Stimulated activated effector memory CD8-positive, alpha-beta T cell treated with anti-CD3 and anti-CD28 coated beads, Interleukin-12 subunit alpha, Interleukin-12 subunit beta, amount 100 ng/mL, for 72 hours (primary cell): ENCODE results near the gene ZNF761.
"Not testable (repeated sequence)": the region's sequence is repeated elsewhere in the genome, so short reads cannot be mapped to it uniquely, and the experiment has no call there.

ENCODE experiments used
- ATAC-seq: fragments of 150-1000 bp; cut with Tn5 transposase; 2 replicates; pipeline ENCODE4 v1.10.0; 2021
- DNase-seq, 2 donors: peaks; one replicate each; pipeline ENCODE4 v3.0.0; 2021 to 2022; ENCODE audit warnings: low spot score in 2 of 2
- H3K27ac Mint-ChIP-seq: one replicate; pipeline ENCODE4 v1.8.0; 2022; ENCODE audit warnings: mild to moderate bottlenecking, mixed read lengths
- H3K36me3 Mint-ChIP-seq: one replicate; pipeline ENCODE4 v1.8.0; 2022; ENCODE audit warnings: mild to moderate bottlenecking, mixed read lengths
- H3K4me1 Mint-ChIP-seq: one replicate; pipeline ENCODE4 v1.8.0; 2022; ENCODE audit warnings: mixed read lengths
- H3K4me3 Mint-ChIP-seq: one replicate; pipeline ENCODE4 v1.8.0; 2022; ENCODE audit warnings: mild to moderate bottlenecking, mixed read lengths
- H3K9me3 Mint-ChIP-seq: one replicate; pipeline ENCODE4 v1.8.0; 2022; ENCODE audit warnings: mixed read lengths

ZNF761 gene

DNA sequence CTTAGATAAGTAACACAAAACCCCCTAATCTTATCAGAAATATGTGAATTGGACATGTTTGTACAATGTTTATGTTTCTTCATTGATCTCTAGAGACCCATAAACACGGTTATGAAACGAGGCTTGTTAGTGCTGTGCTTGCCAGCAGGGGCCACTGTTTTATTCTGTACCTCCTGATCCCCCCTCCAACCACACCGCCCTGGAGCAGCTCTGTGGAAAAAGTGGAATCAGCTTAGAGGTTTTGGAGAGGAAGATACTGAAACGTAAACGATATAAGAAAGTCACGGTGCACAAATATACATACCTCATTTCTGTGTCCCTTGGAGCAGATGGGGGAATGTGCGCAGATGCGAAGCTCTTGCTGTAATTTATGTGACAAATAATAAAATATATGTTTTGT is 8.1 kb upstream of the ZNF761 start:
- H3K27ac Mint-ChIP-seq, H3K4me3 Mint-ChIP-seq, H3K4me1 Mint-ChIP-seq, ATAC-seq, DNase-seq, H3K9me3 Mint-ChIP-seq, H3K36me3 Mint-ChIP-seq: not testable (repeated sequence)

DNA sequence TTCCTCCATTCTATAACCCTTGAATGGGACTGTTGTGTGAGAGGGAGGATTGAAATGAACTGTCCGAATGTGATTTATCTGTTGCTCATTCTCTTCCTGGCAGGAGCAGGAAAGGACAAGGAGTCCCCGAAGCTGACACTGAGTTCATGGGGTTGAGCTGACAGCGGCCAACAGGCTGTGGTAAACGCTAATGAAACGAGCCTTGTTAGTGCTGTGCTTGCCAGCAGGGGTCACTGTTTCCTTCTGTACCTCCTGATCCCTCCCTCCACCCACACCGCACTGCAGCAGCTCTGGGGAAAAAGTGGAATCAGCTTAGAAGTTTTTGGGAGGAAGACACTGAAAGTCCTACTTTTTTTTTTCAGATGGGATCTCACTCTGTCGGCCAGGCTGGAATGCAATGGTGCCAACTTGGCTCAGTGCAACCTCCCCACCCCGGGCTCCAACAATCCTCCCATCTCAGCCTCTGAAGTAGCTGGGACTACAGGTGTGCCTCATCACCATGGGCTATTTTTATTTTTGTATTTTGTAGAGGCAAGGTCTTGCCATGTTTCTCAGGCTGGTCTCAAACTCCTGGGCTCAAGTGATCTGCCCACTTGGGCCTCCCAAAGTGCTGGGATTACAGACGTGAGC is 6.7 kb upstream of the ZNF761 start:
- ATAC-seq, result peak; percentile 84
- H3K4me1 Mint-ChIP-seq, result no peaks in the 10 kb centered on the region
- peak; percentile 29 to 75 for DNase-seq
- no peak overlapping the region for H3K27ac Mint-ChIP-seq
- no peaks in the 10 kb centered on the region for H3K9me3 Mint-ChIP-seq
- H3K36me3 Mint-ChIP-seq, result no peaks in the 10 kb centered on the region
- no peak overlapping the region for H3K4me3 Mint-ChIP-seq

DNA sequence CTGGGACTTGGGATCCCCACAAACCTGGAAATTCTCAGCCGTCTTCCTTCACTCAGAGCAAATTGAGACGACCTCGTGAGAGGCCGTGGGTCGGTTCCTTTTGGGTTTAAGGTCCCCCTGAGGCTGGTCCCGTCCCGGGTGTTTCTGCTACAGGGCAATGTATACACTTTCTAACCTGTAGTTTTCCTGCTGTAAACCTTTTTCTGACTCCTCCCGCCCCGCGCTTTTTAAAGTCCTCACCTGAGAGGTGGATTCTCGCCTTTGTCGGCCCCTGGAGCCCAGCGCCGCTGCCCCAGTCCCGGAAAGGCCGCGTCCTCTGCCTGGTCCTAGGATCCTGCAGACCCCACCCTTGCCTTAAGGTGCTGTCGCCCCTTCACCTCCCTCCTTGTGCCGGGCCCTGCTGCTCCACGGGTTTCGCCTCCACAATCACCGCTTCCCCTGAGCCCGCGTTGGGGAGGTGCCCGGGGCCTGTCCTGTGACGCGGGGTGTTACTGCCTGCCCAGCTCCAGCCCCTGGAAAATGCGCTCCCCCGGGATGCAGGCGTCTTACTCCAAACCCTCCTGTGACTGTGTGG is 391 bp downstream of the ZNF761 start:
- ATAC-seq (peak; percentile 38), DNase-seq (peak in 1 of 2 donors; percentile 7)
- Mint-ChIP-seq H3K4me3 (peak overlapping the region; percentile 95), H3K36me3 (peaks cover 59% of the 10 kb centered on the region), H3K27ac (peak overlapping the region; percentile 95), H3K4me1 (peaks cover 21% of the 10 kb centered on the region), H3K9me3 (peaks cover 3% of the 10 kb centered on the region)

DNA sequence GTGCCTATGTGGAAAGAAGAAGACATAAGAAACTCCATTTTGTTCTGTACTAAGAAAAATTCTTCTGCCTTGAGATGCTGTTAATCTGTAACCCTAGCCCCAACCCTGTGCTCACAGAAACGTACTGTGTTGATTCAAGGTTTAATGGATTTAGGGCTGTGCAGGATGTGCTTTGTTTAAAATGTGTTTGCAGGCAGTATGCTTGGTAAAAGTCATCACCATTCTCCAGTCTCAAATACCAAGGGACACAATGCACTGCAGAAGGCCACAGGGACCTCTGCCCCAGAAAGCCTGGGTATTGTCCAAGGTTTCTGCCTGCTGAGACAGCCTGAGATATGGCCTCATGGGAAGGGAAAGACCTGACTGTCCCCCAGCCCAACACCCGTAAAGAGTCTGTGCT is 12.0 kb downstream of the ZNF761 start:
- not testable (repeated sequence) for ATAC-seq, DNase-seq, H3K4me1 Mint-ChIP-seq, H3K27ac Mint-ChIP-seq, H3K4me3 Mint-ChIP-seq
- peaks cover 89% of the 10 kb centered on the region for H3K36me3 Mint-ChIP-seq
- H3K9me3 Mint-ChIP-seq, result peaks cover 25% of the 10 kb centered on the region

DNA sequence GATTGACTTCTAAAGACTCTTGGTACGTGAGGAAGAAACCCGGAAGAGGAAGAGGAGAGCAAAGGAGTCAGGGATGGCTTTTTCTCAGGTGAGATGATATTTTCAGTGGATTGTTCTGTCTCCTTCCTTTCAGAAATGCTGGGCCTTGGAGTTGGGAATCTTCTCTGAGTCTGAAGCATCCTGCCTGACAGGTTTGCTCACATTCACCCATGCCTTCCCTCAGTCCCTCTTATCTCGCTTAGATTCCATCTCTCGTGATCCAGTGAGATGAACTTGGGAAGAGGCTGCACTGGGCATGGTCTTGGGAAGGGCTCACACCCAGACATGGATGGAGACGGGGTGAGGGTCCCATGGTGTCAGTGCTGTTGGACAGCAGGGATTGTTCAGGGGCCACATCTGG is 15.4 kb downstream of the ZNF761 start:
- H3K27ac Mint-ChIP-seq, H3K4me3 Mint-ChIP-seq, DNase-seq, H3K4me1 Mint-ChIP-seq, ATAC-seq: not testable (repeated sequence)
- peaks cover 28% of the 10 kb centered on the region for H3K9me3 Mint-ChIP-seq
- peaks cover 89% of the 10 kb centered on the region for H3K36me3 Mint-ChIP-seq

DNA sequence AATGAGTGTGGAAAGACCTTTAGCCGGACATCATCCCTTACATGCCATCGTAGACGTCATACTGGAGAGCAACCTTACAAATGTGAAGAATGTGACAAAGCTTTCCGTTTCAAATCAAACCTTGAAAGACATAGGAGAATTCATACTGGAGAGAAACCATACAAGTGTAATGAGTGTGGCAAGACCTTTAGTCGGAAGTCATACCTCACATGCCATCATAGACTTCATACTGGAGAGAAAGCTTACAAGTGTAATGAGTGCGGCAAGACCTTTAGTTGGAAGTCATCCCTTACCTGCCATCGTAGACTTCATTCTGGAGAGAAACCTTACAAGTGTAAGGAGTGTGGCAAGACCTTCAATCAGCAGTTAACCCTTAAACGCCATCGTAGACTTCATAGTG is 24.0 kb downstream of the ZNF761 start:
- Mint-ChIP-seq H3K4me1 (no peaks in the 10 kb centered on the region), H3K27ac (no peak overlapping the region), H3K36me3 (peaks cover 49% of the 10 kb centered on the region), H3K9me3 (peaks cover 34% of the 10 kb centered on the region), H3K4me3 (no peak overlapping the region)
- DNase-seq (no peak), ATAC-seq (no peak)

DNA sequence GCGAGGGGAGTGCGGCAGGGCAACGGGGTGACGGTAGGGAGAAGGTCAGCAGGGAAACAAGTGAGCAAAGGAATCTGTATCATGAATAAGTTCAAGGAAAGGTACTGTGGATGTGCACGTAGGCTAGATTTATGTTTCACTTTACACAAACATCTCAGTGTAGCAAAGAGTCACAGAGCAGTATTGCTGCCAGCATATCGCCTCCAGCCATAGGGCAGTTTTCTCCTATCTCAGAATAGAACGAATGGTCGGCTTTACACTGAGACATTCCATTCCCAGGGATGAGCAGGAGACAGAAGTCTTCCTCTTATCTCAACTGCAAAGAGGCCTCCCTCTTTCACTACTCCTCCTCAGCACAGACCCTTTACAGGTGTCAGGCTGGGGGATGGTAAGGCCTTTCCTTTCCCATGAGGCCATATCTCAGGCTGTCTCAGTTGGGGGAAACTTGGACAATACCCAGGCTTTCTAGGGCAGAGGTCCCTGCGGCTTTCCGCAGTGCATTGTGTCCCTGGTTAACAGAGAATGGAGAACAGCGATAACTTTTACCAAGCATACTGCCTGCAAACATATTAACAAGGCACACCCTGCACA is 28.4 kb downstream of the ZNF761 start:
- not testable (repeated sequence) for ATAC-seq, DNase-seq, H3K4me3 Mint-ChIP-seq, H3K36me3 Mint-ChIP-seq, H3K27ac Mint-ChIP-seq, H3K4me1 Mint-ChIP-seq
- H3K9me3 Mint-ChIP-seq, result peaks cover 46% of the 10 kb centered on the region

DNA sequence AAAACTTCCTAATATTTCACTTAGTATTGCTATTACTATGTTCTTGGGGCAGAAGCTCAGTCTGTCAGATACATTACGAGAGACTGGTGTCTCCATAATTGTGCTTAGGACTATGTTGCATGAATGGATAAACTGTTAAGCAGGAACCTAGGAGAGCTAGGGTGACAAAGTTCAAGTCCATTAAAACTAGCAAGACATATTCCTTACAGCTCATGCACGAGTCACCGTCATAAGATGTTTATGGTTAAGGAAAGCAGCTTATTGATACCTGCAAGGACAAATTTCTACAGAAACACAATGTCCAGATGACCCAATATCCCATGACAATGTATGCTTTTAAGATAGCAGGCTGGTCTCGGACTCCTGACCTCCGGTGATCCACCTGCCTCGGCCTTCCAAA is 30.1 kb downstream of the ZNF761 start:
- no peak overlapping the region for H3K4me3 Mint-ChIP-seq
- no peaks in the 10 kb centered on the region for H3K36me3 Mint-ChIP-seq
- no peak overlapping the region for H3K27ac Mint-ChIP-seq
- DNase-seq, result no peak
- H3K9me3 Mint-ChIP-seq, result peaks cover 33% of the 10 kb centered on the region
- no peaks in the 10 kb centered on the region for H3K4me1 Mint-ChIP-seq
- ATAC-seq, result no peak

DNA sequence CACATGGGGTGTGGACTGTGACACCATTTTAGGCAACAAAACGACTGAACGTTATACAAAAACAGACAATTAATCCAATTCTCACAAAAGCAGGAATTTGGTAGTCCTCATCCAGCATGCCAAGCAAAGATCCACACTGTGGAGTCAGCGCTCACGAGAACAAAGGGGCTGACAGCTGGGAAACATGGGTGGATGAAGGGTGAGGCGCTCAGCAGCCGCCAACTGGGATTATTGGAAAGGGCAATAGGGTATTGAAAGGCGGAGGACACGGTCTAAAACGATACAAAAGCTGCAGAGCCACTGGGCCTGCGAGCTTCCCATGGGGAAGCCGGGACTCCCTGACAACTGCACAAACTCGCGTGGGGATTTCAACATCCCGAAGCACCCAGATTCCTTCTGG is 31.1 kb downstream of the ZNF761 start:
- Mint-ChIP-seq H3K27ac (no peak overlapping the region), H3K4me3 (no peak overlapping the region), H3K36me3 (no peaks in the 10 kb centered on the region), H3K9me3 (peaks cover 29% of the 10 kb centered on the region), H3K4me1 (no peaks in the 10 kb centered on the region)
- ATAC-seq, result no peak
- no peak for DNase-seq

DNA sequence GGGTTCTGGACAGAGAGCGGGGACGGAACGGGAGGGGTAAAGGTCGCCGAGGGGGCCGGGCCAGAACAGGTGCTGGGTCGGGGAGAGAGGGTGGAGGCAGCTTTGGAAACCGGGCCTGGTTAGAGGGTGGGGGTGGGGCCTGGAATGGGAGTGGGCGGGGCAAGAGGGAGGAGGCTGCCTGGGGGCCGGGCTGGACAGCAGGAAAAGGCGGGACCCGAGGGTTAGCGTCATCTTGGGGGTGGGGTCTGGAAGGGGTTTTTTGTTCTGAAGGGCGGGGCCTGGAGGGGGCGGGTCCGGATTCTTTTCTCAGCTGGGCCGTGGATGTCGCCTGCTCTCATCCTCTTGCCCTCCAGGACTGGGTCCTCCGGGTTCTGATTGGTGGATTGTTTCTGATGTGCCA is 31.5 kb downstream of the ZNF761 start:
- H3K4me3 Mint-ChIP-seq, result no peak overlapping the region
- H3K27ac Mint-ChIP-seq, result no peak overlapping the region

DNA sequence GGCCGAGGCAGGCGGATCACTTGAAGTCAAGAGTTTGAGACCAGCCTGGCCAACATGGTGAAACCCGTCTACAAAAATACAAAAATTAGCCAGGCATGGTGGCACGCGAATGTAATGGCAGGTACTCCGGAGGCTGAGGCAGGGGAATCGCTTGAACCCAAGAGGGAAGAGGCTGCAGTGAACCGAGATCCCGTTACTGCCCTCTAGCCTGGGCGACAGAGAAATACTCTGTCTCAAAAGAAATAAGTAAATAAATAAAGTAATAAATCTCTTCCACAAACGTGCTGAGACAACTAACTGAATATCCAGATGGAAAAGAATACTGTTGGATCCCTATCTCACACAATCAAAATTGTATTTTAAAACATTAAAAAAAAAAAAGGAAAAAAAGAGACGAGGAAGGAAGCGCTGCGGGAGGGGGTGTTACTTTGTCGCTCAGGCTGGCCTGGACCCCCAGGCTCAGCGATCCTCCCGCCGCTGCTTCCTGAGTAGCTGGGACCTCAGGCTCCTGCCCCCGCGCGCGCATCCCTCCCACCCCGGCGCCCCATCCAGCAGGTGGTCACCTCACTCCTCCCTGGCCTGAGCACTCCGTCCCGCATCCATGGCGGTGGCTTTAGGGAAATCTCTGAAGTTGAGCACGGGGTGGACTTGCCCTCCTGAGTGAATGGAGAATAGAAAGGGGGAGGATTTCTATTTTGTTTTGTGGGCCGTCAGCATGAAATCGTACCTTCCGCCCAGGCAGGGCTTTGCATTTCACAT is 35.1 kb downstream of the ZNF761 start:
- DNase-seq (no peak), ATAC-seq (peak; percentile 52)
- Mint-ChIP-seq H3K9me3 (peaks cover 18% of the 10 kb centered on the region), H3K4me3 (peak overlapping the region; percentile 78), H3K4me1 (peaks cover 8% of the 10 kb centered on the region), H3K36me3 (peaks cover 6% of the 10 kb centered on the region), H3K27ac (no peak overlapping the region)

More for the DNA sequence above, 31.5 kb downstream of the ZNF761 start:
- ATAC-seq (no peak), DNase-seq (no peak)
- peaks cover 27% of the 10 kb centered on the region for H3K9me3 Mint-ChIP-seq
- peaks cover 4% of the 10 kb centered on the region for H3K4me1 Mint-ChIP-seq
- no peaks in the 10 kb centered on the region for H3K36me3 Mint-ChIP-seq

DNA sequence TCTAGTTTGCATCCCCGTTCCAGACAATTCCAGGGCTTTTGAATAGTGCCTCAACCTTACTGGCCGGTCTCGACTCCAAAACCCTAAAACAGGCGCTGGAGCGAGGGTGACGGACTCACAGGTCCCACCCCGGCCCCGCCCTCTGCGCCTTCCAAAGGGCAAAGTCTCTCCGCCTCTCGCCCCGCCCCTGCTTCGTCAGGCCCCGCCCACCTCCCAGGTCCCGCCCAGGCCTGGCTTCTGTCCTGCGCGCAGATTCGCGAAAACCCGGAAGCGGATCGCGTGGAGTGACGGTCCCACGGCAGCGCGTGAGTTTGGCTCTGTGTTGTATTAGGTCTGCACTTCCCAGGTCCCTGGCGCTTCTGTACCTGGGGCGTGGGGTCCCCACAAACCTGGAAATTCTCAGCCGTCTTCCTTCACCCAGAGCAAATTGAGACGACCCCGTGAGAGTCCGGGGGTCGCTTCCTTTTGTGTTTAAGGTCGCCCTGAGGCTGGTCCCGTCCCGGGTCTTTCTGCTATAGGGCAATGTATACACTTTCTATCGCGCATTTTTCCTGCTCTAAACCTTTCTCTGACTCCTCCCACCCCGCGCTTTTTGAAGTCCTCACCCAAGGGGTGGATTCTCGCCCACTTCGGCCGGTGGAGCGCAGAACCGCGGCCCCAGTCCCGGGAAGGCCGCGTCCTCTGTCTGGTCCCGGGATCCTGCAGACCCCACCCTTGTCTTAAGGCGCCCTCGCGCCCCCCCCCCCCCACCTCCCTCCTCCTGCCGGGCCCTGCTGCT is 35.9 kb downstream of the ZNF761 start, which contains the start of gene ZNF813:
Gene ZNF813 (plus strand): TSS at position 249 of the 778 bp plus-strand sequence. CDS start 16,090 bp downstream, outside the sequence.
- H3K27ac Mint-ChIP-seq, result peak within 1 kb of the TSS; percentile 65

DNA sequence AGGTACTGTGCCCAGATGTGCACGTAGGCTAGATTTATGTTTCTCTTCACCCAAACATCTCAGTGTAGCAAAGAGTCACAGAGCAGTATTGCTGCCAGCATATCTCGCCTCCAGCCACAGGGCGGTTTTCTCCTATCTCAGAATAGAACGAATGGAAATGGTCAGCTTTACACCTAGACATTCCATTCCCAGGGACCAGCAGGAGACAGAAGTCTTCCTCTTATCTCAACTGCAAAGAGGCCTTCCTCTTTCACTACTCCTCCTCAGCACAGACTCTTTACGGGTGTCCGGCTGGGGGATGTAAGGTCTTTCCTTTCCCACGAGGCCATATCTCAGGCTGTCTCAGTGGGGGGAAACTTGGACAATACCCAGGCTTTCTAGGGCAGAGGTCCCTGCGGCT is 36.8 kb downstream of the ZNF761 start:
- not testable (repeated sequence) for H3K27ac Mint-ChIP-seq, ATAC-seq, H3K4me1 Mint-ChIP-seq, H3K36me3 Mint-ChIP-seq, DNase-seq
- Mint-ChIP-seq H3K4me3 (peak overlapping the region; percentile 78), H3K9me3 (peaks cover 11% of the 10 kb centered on the region)

More for the DNA sequence above, 35.9 kb downstream of the ZNF761 start, which contains the start of gene ZNF813:
- H3K36me3 Mint-ChIP-seq, result peaks cover 6% of the 10 kb centered on the region
- H3K9me3 Mint-ChIP-seq, result peaks cover 17% of the 10 kb centered on the region
- DNase-seq, result peak; percentile 84 to 94
- ATAC-seq, result peak; percentile 98
- H3K4me3 Mint-ChIP-seq, result peak within 1 kb of the TSS; percentile 78
- peaks cover 8% of the 10 kb centered on the region for H3K4me1 Mint-ChIP-seq

DNA sequence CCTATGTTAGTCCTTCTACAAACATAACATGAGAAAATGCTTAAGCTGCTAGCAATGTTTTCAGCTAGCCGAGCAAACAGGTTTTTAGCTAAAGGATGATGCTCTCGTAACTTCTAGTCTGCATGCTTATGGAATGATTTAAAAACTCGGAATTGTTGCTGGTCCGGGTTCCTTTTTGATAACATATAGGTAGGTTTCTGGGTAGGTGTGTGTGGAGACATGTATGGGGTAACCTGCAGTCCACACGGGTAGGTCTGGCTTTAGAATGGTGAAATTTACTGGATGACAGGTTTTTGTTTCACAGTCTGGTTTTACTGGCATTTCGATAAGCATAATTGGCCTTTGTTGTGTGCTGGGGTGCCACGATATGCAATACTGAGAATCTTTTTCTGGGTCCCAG is 40.1 kb downstream of the ZNF761 start:
- DNase-seq (no peak), ATAC-seq (no peak)
- H3K4me1 Mint-ChIP-seq, result peaks cover 8% of the 10 kb centered on the region
- peaks cover 14% of the 10 kb centered on the region for H3K9me3 Mint-ChIP-seq
- no peak overlapping the region for H3K4me3 Mint-ChIP-seq
- peaks cover 6% of the 10 kb centered on the region for H3K36me3 Mint-ChIP-seq
- H3K27ac Mint-ChIP-seq, result no peak overlapping the region

DNA sequence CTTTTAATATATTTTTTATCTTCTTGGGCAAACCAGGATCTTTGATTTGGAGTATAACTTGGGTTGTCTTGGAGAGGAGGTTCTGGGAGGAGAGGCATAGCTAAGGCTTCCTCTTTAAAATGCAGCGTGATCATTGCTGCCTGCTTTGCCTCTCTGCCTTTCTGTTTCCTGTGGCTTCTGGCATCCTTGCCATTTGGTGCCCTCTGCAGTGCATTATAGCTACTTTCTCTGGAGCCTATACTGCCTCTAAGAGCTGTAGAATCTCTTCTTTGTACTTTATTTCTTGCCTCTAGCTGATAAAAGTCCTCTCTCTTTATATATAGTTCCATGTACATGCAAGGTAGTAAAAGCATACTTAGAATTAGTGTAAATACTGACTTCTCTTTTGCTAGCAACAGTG is 43.0 kb downstream of the ZNF761 start:
- not testable (repeated sequence) for H3K27ac Mint-ChIP-seq, H3K4me3 Mint-ChIP-seq, ATAC-seq, H3K4me1 Mint-ChIP-seq, DNase-seq
- H3K36me3 Mint-ChIP-seq, result peaks cover 25% of the 10 kb centered on the region
- peaks cover 18% of the 10 kb centered on the region for H3K9me3 Mint-ChIP-seq
